Measurements from ENCODE around the gene RNF187.
A peak's percentile ranks its signal among the peaks of the same experiment; 100 is the strongest.

Gene RNF187

DNA sequence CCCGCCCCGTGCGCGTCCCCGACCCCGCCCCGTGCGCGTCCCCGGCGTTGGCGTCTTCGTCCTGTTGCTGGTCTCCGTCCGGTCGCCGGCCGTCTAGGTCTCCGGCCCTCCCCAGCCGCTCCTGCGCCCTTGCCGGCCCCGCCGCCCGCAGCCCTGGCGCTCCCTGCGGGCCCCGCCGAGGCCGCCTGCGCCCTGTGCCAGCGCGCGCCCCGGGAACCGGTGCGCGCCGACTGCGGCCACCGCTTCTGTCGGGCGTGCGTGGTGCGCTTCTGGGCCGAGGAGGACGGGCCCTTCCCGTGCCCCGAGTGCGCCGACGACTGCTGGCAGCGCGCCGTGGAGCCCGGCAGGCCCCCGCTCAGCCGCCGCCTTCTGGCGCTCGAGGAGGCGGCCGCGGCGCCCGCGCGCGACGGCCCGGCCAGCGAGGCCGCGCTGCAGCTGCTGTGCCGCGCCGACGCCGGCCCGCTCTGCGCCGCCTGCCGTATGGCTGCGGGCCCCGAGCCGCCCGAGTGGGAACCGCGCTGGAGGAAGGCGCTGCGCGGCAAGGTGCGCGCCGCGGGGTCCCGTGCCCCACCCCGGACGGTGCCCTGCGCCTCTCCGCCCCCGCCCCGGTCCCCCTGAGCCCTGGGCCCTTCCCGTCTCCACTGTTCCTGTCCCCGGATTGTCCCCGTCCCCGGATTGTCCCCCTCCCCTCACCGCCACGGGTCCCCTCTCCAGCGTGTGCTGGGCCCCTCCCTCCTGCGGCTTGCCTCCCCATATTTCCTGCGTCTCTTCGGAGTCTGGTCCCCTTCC, at the start of gene RNF187:
Gene RNF187, plus strand, starts transcription at position 47 of the 789 bp plus-strand sequence.
- DNase-seq = peak; percentile 91
- peak; percentile 34 for ATAC-seq

DNA sequence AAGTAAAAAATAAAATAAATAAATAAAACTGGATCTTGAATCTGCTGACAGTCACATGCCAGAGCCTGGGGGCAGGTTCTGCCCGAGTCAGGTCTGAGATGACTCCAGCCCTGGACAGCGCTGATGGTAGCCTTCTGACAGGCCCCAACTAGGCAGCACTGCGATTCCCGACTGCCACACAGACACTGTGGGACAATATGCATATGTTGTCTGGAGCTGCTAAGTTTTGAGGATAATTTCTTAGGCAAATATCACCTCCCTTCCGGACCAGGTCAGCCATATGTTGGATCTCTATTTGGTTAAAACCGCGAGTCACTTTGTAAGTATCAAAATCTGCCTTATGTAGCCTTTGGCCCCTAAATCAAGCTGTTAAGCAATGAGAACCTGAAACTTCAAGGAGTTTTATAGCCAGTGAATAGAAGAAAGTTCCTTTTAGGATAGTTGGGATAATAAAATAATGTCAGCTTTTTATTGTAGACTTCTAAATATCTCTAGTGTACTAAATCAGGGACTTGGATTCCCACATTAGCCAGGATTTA, 49.7 kb upstream of the RNF187 start:
- no peak for DNase-seq
- no peak for ATAC-seq

DNA sequence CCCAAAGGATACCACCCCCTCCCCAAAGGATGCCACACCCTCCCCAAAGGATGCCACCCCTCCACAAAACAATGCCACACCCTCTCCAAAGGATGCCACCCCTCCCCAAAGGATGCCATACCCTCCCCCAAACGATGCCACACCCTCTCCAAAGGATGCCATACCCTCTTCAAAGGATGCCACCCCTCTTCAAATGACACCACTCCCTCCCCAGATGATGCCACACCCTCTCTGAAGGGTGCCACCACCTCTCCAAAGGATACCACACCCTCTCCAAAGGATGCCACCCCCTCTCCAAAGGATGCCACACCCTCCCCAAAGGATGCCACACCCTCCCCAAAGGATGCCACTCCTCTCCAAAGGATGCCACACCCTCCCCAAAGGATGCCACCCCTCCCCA, 48.9 kb upstream of the RNF187 start:
- DNase-seq (no peak), ATAC-seq (no peak)

- DNase-seq (no peak), ATAC-seq (no peak)
These were observed 46.3 kb upstream of the RNF187 start for GRCh38 chr1:228440761-228441500.

DNA sequence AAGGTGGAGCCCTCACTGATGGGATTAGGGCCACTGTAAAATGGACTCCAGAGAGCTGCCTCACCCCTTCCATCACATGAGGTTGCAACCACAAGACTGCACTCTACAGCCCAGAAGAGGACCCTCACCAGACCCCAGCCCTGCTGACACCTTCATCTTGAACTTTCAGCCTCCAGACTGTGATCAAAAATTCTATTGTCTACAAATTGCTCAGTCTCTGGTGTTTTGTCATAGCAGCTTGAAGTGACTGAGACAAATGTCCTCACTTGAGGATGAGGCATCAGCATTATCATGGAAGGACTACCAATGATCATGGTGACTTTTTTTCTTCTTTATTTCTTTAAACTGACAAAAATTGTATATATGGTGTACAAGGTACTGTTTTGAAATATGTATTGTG, 43.8 kb upstream of the RNF187 start:
- no peak for DNase-seq
- ATAC-seq = no peak

- ATAC-seq = no peak
- no peak for DNase-seq
These were observed 41.7 kb upstream of the RNF187 start for GRCh38 chr1:228445490-228445842.

GRCh38 chr1:228445843-228446650, 41.1 kb upstream of the RNF187 start:
- ATAC-seq (peak; percentile 86), DNase-seq (peak; percentile 55)

- ATAC-seq (no peak), DNase-seq (no peak)
These were observed 40.3 kb upstream of the RNF187 start for GRCh38 chr1:228446852-228447251.

DNA sequence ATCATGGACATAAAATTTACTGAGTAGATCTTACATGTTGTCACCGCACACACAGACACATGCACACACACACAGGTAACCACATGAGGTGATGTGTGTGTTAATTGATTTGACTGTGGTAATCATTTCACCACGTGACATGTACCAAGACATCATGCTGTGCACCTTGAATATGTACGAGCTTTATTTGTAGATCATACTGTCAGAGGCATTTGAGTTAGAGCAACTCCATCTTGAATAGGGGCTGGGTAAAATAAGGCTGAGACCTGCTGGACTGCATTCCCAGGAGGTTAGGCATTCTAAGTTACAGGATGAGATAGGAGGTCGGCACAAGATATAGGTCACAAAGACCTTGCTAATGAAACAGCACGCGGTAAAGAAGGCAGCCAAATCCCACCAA, 38.8 kb upstream of the RNF187 start:
- DNase-seq (no peak), ATAC-seq (no peak)

DNA sequence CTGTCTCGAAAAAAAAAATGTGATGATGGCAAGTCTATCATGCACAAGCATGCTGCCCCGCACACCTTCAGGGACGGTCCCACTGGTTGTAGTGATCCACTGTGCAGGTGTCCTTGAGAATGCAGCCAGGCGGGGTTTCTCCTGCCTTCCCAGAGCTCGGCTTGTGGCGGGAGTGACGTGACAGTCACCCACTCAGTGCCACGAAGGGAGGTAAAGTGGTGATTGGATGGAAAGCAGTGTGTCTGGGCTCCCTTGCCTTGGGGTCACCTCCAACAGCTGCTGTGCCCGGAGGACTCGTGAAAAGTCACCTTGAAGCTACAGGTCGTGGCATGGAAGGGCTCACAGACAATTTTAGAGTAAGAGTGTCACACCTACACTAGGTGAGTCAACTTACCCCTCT, 37.0 kb upstream of the RNF187 start:
- no peak for DNase-seq
- no peak for ATAC-seq

GRCh38 chr1:228452194-228453021, 34.8 kb upstream of the RNF187 start:
- peak; percentile 10 for ATAC-seq
- no peak for DNase-seq

GRCh38 chr1:228453022-228453560, 34.1 kb upstream of the RNF187 start:
- ATAC-seq (no peak), DNase-seq (no peak)

- ATAC-seq = no peak
- no peak for DNase-seq
These were observed 33.6 kb upstream of the RNF187 start for GRCh38 chr1:228453614-228454013.

GRCh38 chr1:228454238-228454637, 32.9 kb upstream of the RNF187 start:
- ATAC-seq (no peak), DNase-seq (no peak)

GRCh38 chr1:228455715-228456114, 31.5 kb upstream of the RNF187 start:
- DNase-seq (no peak), ATAC-seq (no peak)

- no peak for ATAC-seq
- DNase-seq = no peak
These were observed 30.7 kb upstream of the RNF187 start for GRCh38 chr1:228456252-228457016.

DNA sequence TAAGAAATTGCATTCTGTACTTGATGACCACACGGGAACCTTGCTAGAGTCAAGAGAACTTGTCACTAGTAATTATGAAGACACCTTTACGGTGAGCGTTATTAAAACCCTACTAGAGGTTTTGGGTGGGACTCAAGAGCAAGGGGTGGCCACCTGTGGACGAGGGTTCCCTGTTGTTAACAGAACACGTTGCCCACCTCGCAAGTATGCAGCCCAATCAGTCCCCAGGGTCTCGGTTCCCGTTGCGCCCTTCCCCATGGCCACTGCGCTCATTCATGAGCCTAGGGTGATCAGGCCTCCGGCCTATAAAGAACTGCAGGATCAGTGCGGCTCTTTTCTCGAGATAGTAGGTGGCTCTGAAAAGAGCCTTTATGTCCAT, 30.2 kb upstream of the RNF187 start:
- ATAC-seq (no peak), DNase-seq (no peak)

- peak; percentile 90 for ATAC-seq
These were observed 29.6 kb upstream of the RNF187 start for GRCh38 chr1:228457396-228458176.

DNA sequence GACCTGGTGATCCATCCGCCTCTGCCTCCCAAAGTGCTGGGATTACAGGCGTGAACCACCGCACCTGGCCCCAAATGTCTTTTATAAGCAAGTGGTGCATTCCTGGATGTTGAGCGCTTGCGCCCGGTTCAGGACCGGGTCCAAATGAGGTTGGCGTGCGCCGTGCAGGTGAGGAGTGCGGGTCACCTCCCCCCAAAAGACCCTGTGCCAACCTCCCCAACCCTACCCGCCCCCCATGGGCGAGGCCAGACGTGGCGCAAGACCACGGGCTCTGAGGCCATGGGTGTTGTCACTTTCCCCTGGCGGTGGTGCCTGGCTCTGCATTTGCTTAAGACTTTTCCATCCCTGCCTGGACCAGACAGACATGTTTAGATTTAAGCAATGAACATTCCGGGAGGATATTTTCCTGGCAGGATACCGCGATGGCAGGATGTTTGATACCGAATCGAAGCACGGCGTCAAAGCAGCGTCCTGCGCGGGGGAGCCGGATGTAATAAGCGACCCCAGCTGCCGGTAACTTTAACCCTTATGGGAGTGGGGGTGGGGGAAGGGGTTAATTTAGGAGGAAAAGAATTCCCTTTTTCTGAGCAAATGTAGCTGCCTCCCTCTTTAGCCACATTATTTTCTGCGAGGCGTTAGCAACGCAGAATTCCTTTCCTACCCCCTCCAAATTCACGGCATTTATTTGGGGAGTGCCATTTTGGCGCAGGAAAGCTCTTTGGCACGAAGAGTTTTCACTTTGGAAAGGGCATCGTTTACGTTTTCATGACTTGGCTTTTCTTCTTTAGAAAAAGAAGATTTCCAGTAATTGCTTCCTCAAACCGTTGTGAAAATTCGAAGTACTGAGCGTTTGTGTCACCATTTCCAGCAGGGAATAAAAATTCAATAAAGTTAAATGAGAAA, 27.8 kb upstream of the RNF187 start:
- ATAC-seq (peak; percentile 16), DNase-seq (peak; percentile 75)

More at GRCh38 chr1:228457396-228458176, 29.6 kb upstream of the RNF187 start:
- DNase-seq = peak; percentile 80
